GM12874 (cell line): ENCODE results near the gene CLDN11.

ENCODE experiments used
- CTCF ChIP-seq: IDR thresholded peaks from 2 replicates; pipeline ENCODE4 v1.5.1; 2011; ENCODE audit warnings: low read depth, mild to moderate bottlenecking, control low read depth, low read length, moderate library complexity; ENCODE audit not compliant: insufficient read depth

CLDN11 gene

GRCh38 chr3:170428095-170428494 lies 9.4 kb downstream of the CLDN11 start:
- TF ChIP-seq CTCF = no peak

- TF ChIP-seq CTCF = no peak
Measured at GRCh38 chr3:170429050-170429449, 10.4 kb downstream of the CLDN11 start.

- TF ChIP-seq CTCF = 0 out of 2 replicates have a peak, but pooled peaks have one; percentile 10
Measured at GRCh38 chr3:170431054-170431453, 12.4 kb downstream of the CLDN11 start.

- no peak for TF ChIP-seq CTCF
Measured at GRCh38 chr3:170432416-170432815, 13.7 kb downstream of the CLDN11 start.

GRCh38 chr3:170436697-170437096 lies 18.0 kb downstream of the CLDN11 start:
- TF ChIP-seq CTCF = no peak

GRCh38 chr3:170437176-170437575 lies 18.5 kb downstream of the CLDN11 start:
- no peak for TF ChIP-seq CTCF

- TF ChIP-seq CTCF = no peak
Measured at GRCh38 chr3:170437696-170438407, 19.2 kb downstream of the CLDN11 start.
